Posterior cingulate gyrus (tissue), 11 donors: Measurements from ENCODE around the gene STAB2.
"Not testable (repeated sequence)": the region's sequence is repeated elsewhere in the genome, so short reads cannot be mapped to it uniquely, and the experiment has no call there.

Source experiments
- DNase-seq, 10 donors: peaks; one replicate each; pipeline versions ENCODE4 v3.0.0 to v3.0.0-alpha.2; 2020 to 2021; ENCODE audit warnings: mixed read lengths in 3 of 10
- intact Hi-C: fragments of 100-400 bp; cut with DNase I; formaldehyde crosslinking; loops from one replicate; pipeline ENCODE4 v1.15.1; 2023

STAB2 gene

DNA sequence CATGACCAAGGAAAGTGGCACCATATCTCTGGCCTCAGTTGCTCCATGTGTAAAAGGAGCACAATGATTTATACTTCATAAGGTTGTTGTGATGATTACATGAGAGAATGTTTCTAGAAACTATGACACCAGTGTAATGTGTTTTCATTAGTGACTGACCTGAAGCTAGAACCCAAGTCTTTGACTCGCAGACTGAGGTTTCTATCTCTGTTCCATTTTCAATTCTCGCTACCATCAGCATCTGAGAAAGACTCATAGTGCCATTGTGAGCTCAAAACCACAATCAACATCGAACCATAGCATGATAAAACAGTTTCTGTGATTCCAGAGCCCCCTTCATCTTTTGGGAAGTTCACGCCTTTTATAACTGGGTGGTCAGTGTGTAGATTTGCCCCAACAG is 53.8 kb downstream of the STAB2 start:
- intact Hi-C loops: no loop called here
- no peak for DNase-seq

GRCh38 chr12:103642240-103642864 is 55.3 kb downstream of the STAB2 start:
- DNase-seq: no peak
- intact Hi-C loops: no loop called here

- DNase-seq: no peak
- intact Hi-C loops: no loop called here
Measured at GRCh38 chr12:103645202-103645601, 58.1 kb downstream of the STAB2 start.

- no peak for DNase-seq
- intact Hi-C loops: no loop called here
Measured at GRCh38 chr12:103647267-103647666, 60.2 kb downstream of the STAB2 start.

GRCh38 chr12:103652808-103653207 is 65.7 kb downstream of the STAB2 start:
- no peak for DNase-seq
- intact Hi-C loops: no loop called here

GRCh38 chr12:103653568-103654173 is 66.6 kb downstream of the STAB2 start:
- DNase-seq, intact Hi-C loops: not testable (repeated sequence)

DNA sequence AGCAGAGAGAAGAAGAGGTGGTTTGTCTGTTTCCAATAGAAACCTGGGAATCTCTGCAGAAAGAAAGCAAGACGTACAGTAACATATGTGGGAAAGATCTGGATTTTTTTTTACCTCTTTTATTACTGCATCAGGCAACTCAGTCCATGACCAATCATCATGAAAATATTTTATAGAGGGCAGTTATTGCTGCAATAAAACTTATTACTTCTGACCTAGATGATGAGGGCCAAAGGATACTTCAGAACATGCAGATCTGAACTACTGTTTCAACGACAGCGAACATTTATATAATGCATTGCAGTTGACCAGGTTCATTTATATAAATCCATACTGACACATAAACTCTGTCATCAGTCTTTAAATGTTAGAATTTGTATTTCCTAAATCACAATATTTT is 67.7 kb downstream of the STAB2 start:
- no peak for DNase-seq
- intact Hi-C loops: no loop called here

- intact Hi-C loops: no loop called here
- no peak for DNase-seq
Measured at GRCh38 chr12:103656291-103656690, 69.2 kb downstream of the STAB2 start.

DNA sequence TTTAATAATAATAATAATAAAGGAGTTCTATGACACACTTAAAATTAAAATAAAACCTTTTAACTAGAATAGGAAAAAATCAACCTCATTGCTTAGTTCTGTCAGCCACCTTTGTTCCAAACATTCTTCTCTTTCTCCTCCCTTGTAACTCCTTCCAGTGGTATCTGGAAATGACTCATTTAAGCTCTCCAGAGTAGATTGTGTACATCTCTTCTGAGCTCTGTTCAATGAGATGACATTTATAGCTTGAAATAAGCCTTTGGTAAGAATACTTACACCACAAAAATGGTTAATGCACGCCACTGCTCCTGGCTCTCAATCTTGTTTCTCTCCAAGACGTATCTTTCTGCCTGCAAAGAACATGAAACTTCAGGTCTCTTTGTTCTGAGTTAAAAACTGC is 70.3 kb downstream of the STAB2 start:
- intact Hi-C loops: no loop called here
- no peak for DNase-seq

DNA sequence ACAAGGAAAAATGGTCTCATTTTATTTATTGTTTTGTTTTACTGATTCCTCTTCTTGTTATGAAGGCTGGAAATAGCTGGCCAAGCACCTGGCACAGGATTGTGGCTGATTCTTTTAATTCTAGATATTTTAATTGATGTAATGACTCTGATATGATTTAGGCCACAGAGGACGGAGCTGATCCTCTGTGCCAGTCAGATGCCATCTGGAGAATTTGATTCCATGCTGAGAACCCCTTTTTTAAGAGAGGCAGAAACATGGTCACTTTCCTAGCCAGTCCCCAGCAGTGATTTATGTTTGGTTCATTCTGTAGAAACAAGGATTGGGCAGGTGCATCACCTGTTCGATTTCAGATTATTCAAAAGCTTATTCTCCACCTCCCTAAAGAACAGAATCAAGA is 77.6 kb downstream of the STAB2 start:
- intact Hi-C loops: no loop called here
- no peak for DNase-seq

- intact Hi-C loops: no loop called here
- no peak for DNase-seq
Measured at GRCh38 chr12:103665971-103666370, 78.9 kb downstream of the STAB2 start.

DNA sequence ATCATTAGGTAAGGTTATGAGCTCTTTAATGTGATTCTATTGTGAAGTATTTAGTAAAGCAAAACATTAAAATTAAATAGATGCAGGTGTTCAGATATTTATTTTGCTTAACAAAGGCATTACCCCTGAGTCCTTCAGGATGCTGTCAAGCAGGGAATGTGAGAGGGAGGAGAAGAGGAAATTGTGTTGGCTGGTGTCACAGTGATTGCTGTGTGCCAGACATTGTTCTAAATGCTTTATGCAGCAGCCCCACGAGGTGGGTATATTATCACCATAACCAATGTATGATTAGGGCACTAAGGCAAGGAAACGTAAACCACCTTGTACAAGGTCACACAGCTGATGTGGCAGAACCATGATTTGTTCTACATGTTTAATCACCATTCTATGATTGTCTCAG is 80.1 kb downstream of the STAB2 start:
- no peak for DNase-seq
- intact Hi-C loops: no loop called here

DNA sequence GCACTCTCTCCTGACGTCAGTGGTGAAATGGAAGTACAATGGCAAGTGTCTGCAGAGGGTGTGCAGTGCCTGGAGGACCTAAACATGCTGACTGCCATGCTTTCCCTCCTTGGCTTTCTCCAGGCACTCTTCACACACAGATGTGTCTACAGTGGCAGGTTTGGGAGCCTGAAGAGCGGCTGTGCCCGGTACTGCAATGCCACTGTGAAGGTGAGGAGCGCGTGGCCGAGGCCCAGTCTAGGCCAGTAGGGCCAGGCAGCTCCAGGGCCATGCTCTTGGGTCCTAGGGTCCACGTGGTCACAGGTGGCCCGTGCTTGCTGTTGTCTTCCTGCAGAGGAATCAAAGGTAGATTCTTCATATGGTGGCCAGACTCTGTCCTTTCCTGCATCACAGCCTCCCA is 81.4 kb downstream of the STAB2 start:
- DNase-seq: no peak
- intact Hi-C loops: no loop called here

GRCh38 chr12:103671367-103671766 is 84.3 kb downstream of the STAB2 start:
- no peak for DNase-seq
- intact Hi-C loops: no loop called here

DNA sequence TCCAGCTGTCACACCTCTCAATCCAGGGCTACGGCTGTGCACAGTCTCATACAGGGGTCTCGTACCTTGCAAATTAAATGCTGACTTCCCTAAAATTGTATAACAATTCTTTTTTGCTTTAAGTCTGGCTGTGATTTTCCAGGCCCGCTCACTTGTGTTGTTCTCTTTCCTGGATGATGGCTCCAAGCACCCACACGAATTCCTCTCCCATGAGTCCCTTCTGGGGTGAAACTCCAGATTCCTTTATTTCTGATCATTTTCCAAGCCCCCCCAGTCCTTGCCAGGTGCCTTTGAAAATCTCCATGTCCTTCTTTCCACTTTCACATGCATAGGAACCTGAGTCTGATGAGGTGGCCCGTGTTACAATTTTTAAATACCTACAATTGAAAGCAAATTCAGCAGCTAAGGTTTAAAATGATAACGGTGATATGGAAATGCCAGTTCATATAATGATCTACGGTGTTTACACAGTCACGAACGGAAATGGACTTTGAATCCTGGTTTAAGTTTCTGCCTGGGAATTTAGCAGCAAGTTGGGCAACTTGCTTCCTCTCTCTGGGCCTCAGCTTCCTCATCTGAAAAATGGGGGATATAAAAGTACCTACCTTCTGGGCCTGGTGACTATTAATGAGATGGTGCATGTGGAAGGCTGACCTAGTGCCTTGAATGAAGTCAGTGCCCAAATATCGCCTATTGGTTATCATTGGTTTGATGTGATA is 85.5 kb downstream of the STAB2 start:
- intact Hi-C loops: no loop called here
- DNase-seq: no peak

DNA sequence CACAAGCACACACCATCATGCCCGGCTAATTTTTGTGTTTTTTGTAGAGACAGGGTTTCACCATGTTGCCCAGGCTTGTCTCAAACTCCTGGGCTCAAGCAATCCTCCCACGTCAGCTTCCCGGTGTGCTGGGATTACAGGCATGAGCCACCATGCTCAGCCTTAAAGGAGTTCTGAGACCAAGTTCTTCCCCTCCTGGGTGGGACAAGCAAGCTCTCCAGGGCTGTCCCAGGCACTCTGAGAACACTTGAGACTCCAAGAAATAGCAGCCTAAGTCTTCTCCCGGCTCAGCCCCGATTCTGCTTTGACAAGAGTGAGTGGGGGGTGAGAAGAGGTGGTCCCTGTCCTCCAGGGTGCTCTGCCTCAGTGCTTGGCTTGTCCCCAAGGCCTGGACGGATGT is 86.4 kb downstream of the STAB2 start:
- intact Hi-C loops: no loop called here
- no peak for DNase-seq

DNA sequence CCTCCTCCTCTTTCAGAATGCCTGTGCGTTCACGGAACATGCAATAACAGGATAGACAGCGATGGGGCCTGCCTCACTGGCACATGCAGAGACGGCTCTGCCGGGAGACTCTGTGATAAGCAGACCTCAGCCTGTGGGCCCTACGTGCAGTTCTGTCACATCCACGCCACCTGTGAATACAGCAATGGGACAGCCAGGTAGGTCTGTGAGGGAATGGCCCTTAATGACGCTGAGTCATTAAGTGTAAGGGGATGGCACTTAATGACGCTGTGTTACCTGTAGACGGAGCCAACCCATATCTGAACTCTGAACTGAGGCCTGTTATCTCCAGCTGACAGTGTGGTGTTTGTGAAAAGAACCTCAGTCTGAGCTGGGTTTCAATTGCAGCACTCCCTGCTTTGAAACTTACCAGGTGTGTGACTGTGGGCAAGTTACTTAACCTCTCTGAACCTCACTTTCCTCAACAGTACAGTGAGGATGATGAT is 86.9 kb downstream of the STAB2 start:
- no peak for DNase-seq
- intact Hi-C loops: no loop called here

- no peak for DNase-seq
- intact Hi-C loops: no loop called here
Measured at GRCh38 chr12:103676893-103677292, 89.8 kb downstream of the STAB2 start.

GRCh38 chr12:103677341-103677740 is 90.3 kb downstream of the STAB2 start:
- DNase-seq: no peak
- intact Hi-C loops: no loop called here

- intact Hi-C loops: no loop called here
- no peak for DNase-seq
Measured at GRCh38 chr12:103677905-103678304, 90.8 kb downstream of the STAB2 start.

DNA sequence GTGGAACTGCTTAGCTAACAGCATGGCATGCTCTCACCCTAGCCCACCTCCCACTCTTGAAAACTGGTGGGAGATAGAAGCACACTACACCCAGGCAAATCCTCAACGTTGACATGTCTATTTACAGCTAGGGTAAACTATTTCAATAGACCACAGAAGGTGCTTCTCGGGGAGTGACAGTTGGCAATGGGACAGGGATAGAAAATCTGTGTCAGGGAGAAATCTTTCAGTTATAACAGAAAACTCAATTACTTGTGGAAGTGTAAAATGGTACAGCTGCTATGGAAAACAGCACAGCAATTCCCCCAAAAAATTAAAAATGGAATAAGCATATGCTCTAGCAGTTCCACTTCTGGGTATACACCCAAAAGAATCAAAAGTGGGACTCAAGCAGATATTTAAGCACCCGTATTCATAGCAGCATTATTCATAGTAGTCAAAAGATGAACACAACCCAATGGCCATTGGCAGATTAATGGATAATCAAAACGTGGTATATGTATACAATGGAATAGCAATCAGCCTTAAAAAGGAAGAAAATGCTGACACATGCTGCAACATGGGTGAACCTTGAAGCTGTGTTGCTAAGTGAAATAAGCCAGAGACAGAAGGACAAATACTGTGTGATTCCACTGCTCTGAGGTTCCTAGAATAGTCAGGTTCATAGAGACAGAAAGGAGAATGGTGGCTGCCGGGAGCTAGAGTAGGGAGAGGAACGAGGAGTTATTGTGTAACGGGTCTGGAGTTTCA is 92.5 kb downstream of the STAB2 start:
- intact Hi-C loops: no loop called here
- no peak for DNase-seq
